NCI-H2227 (cell line): ENCODE data around the gene PWP1.

Source experiments
- DNase-seq: peaks from one replicate; lab custom pipeline; 2025; ENCODE audit not compliant: unreplicated experiment; lab: John Stamatoyannopoulos, UW

PWP1 gene

GRCh38 chr12:107732365-107732764 lies 46.8 kb downstream of the PWP1 start:
- DNase-seq = no peak

GRCh38 chr12:107734139-107734538 lies 48.5 kb downstream of the PWP1 start:
- DNase-seq = no peak

GRCh38 chr12:107735763-107736162 lies 50.2 kb downstream of the PWP1 start:
- no peak for DNase-seq

- no peak for DNase-seq
Observed at GRCh38 chr12:107736914-107737313, 51.3 kb downstream of the PWP1 start.

GRCh38 chr12:107748472-107748871 lies 62.9 kb downstream of the PWP1 start:
- no peak for DNase-seq

- no peak for DNase-seq
Observed at GRCh38 chr12:107749083-107749482, 63.5 kb downstream of the PWP1 start.

- peak; percentile 65 for DNase-seq
Observed at GRCh38 chr12:107759410-107759809, 73.8 kb downstream of the PWP1 start.

GRCh38 chr12:107760207-107760808 lies 74.7 kb downstream of the PWP1 start:
- DNase-seq = peak; percentile 48

- DNase-seq = peak; percentile 98
Observed at GRCh38 chr12:107760809-107761501, 75.4 kb downstream of the PWP1 start, which contains the start of gene PRDM4. TSS of gene PRDM4 (minus strand) at chr12:107761137. CDS start at chr12:107760515, 622 bp downstream.

GRCh38 chr12:107761502-107761904 lies 75.9 kb downstream of the PWP1 start:
- peak; percentile 60 for DNase-seq
